ENCODE measurements around the gene ANKRD37.

DNA sequence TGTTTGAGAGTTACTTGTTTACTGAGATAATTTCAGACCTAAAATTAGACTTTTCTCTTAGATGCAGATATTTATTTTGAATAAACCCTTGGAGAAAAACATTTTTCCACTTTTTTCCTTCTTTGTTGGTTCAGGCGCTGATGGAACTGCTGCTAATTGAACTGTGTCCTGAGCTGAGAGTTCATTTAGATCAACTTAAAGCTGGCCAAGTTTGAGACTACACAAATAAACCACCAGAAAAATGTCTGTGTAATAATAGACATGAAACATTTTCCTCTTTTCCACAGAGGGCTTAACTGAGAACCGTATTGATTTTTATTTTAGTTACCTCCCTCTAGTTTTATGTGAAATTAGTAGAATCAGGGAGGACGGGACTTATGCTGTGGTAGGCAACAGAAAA, 33.4 kb upstream of the ANKRD37 start:
- TF ChIP-seq, protein P1, sequence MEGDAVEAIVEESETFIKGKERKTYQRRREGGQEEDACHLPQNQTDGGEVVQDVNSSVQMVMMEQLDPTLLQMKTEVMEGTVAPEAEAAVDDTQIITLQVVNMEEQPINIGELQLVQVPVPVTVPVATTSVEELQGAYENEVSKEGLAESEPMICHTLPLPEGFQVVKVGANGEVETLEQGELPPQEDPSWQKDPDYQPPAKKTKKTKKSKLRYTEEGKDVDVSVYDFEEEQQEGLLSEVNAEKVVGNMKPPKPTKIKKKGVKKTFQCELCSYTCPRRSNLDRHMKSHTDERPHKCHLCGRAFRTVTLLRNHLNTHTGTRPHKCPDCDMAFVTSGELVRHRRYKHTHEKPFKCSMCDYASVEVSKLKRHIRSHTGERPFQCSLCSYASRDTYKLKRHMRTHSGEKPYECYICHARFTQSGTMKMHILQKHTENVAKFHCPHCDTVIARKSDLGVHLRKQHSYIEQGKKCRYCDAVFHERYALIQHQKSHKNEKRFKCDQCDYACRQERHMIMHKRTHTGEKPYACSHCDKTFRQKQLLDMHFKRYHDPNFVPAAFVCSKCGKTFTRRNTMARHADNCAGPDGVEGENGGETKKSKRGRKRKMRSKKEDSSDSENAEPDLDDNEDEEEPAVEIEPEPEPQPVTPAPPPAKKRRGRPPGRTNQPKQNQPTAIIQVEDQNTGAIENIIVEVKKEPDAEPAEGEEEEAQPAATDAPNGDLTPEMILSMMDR (IDR thresholded peaks at IDR 0.05) = no peak
- no peak for TF ChIP-seq EP300 (IDR thresholded peaks at IDR 0.05)

All from esophagus muscularis mucosa (tissue), 3 donors.